ENCODE measurements around the gene TNFSF13. TPM values are rescaled to one million over a fixed set of nuclear protein-coding genes. Genes with fewer than 3 reads are reported as not detected.

The TNFSF13 gene
- total RNA-seq, 1 experiment from 2014 or later: 0.94 TPM

DNA sequence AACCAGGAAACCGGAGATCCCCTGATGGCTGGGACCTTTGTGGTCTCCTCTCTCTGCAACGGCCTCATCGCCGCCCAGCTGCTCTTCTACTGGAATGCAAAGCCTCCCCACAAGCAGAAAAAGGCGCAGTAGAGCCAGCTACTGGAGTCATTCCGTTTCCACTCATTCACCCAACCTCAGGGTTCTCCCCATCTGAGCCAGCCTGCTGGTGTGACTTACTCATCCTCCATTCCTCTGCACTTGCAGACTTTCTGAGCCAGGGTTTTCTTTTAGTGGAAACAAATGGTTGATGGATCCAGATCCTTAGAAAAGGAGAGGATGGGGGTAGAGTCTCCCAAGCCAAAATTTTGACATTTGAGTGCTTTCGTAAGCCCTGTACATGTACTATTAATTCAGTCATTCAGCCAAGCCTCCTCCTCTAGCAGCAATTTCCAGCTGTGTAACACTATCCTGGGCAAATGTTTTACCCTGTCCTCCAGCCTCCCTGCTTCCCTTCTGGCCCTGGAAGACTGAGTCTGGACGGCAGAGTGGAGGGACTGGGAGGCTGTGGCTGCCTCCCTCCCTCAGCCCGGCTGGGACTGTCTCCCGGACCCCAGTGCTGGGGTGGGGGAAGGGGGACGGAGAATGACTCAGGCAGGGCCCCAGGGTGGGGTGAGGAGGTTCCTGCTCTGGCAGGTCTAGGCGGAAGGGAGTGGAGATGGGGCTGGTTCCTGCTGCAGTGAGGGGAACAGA is 29.0 kb downstream of the TNFSF13 start:
- Histone ChIP-seq H2AK5ac (ENCODE audit: insufficient read length, low read length) (no peak overlapping the region), H4K91ac (ENCODE audit: insufficient read length, low read depth, low read length) (no peak overlapping the region), H3K18ac (ENCODE audit: insufficient read length, low read depth, low read length) (no peak overlapping the region), H3K23ac (ENCODE audit: insufficient read length, low read depth, low read length) (no peak overlapping the region), H3K4me2 (ENCODE audit: insufficient read depth, insufficient read length, low read length) (no peak overlapping the region), H3K23me2 (ENCODE audit: insufficient read length, low read depth, low read length, poor library complexity, severe bottlenecking) (peaks cover 13% of the 10 kb centered on the region), H3T11ph (ENCODE audit: low read length) (no peak overlapping the region), H3K9me3 (ENCODE audit: control insufficient read depth, low read depth, low read length) (no peaks in the 10 kb centered on the region), H3K4ac (ENCODE audit: low read depth, low read length) (no peak overlapping the region), H2BK12ac (ENCODE audit: insufficient read length, low read depth, low read length) (no peak overlapping the region), H3K79me2 (ENCODE audit: insufficient read depth, low read length) (no peaks in the 10 kb centered on the region), H4K20me1 (ENCODE audit: control insufficient read depth, insufficient read depth, insufficient read length) (no peaks in the 10 kb centered on the region), H2BK120ac (ENCODE audit: low read depth, low read length, poor library complexity, severe bottlenecking) (no peak overlapping the region), H3K4me1 (ENCODE audit: insufficient read depth, low read length) (no peaks in the 10 kb centered on the region; the same call in 1 of the 2 replicates), H2AFZ (ENCODE audit: low read length) (no peak overlapping the region), H2BK15ac (ENCODE audit: low read depth, low read length) (no peak overlapping the region), H2BK20ac (ENCODE audit: low read depth, low read length, poor library complexity, severe bottlenecking) (no peak overlapping the region), H2BK5ac (ENCODE audit: insufficient read length, low read length) (no peak overlapping the region), H3K14ac (ENCODE audit: insufficient read depth, low read length) (no peak overlapping the region), H4K8ac (replicated peaks; ENCODE audit: insufficient read length, low read depth, low read length) (no peak overlapping the region), H4K5ac (ENCODE audit: insufficient read length, low read depth, low read length) (no peak overlapping the region), H3K9ac (ENCODE audit: extremely low read depth, insufficient read length, low read length) (no peak overlapping the region), H3K79me1 (ENCODE audit: insufficient read depth, low read depth, low read length, poor library complexity, severe bottlenecking) (no peaks in the 10 kb centered on the region), H3K27ac (ENCODE audit: insufficient read length, low read depth, low read length) (no peak overlapping the region), H3K56ac (ENCODE audit: insufficient read length, low read depth, low read length) (no peak overlapping the region), H3K27me3 (ENCODE audit: insufficient read depth, low read length) (no peaks in the 10 kb centered on the region)
- TF ChIP-seq, protein P1, sequence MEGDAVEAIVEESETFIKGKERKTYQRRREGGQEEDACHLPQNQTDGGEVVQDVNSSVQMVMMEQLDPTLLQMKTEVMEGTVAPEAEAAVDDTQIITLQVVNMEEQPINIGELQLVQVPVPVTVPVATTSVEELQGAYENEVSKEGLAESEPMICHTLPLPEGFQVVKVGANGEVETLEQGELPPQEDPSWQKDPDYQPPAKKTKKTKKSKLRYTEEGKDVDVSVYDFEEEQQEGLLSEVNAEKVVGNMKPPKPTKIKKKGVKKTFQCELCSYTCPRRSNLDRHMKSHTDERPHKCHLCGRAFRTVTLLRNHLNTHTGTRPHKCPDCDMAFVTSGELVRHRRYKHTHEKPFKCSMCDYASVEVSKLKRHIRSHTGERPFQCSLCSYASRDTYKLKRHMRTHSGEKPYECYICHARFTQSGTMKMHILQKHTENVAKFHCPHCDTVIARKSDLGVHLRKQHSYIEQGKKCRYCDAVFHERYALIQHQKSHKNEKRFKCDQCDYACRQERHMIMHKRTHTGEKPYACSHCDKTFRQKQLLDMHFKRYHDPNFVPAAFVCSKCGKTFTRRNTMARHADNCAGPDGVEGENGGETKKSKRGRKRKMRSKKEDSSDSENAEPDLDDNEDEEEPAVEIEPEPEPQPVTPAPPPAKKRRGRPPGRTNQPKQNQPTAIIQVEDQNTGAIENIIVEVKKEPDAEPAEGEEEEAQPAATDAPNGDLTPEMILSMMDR (conservative IDR thresholded peaks at IDR 0.05): no peak
- peaks cover 27 to 58% of the 10 kb centered on the region in 2 experiments for H3K4me1 Mint-ChIP-seq
- peaks cover 13 to 46% (median 37%) of the 10 kb centered on the region in 3 experiments; a peak in 6 of 7 replicates for H3K36me3 Mint-ChIP-seq (ENCODE audit: insufficient read depth in 1 of 3, low read depth in 3 of 3)
- H3K27me3 Mint-ChIP-seq (ENCODE audit: low read depth): no peaks in the 10 kb centered on the region; the same call in 1 of the 2 replicates
- H3K9me3 Mint-ChIP-seq: peaks cover 0 to 3% of the 10 kb centered on the region in 2 experiments; a peak in 1 of 5 replicates
- no peak for DNase-seq
- no peak overlapping the region; a peak in 1 of 5 replicates for H3K4me3 Mint-ChIP-seq
- H3K27ac Mint-ChIP-seq: peak overlapping the region in 1 of 3 experiments; percentile 46; a peak in 2 of 7 replicates
- no CpG with 5 or more reads among the region's 12 CpGs for WGBS (ENCODE audit: extremely low coverage, insufficient read length, low lambda C conversion rate)
